ENCODE data around the gene ARHGAP9. TPM values are rescaled to one million over a fixed set of nuclear protein-coding genes. Genes with fewer than 3 reads are reported as not detected.
"Not testable (repeated sequence)": the region's sequence is repeated elsewhere in the genome, so short reads cannot be mapped to it uniquely, and the experiment has no call there.

Gene ARHGAP9
- total RNA-seq, 1 experiment from 2014 or later: 30.6 TPM

DNA sequence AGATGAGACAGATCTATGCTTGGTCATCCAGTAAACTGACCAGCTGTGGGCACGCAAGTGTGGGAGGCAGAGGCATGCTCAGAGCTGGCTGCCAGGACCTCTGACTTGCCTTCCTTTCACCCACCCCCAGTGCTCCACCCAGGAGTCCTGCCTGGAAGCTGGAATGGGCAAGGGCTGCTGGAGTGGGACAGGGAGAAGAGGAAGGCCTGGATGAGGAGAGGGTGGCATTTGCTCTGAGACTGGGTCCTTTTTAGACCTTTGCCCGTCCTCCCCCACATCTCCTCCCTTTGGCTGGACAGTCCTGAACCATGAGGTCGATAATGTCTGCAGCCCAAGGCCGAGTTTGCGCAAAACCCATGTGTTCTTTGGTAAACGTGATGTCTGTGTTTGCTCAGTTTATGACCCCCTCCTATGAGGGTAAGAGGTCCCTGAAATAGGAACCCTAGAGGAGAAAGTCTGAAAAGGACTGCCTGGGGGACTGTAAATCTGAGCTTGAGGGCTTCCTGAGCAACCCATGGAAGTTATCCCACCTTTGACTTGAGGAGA, 28.4 kb downstream of the ARHGAP9 start:
- Histone ChIP-seq H3K4me1 (replicated peaks) (peaks cover 29% of the 10 kb centered on the region), H3K4me3 (no peak overlapping the region), H3K27me3 (replicated peaks) (no peaks in the 10 kb centered on the region), H3K27ac (no peak overlapping the region), H3K36me3 (peaks cover 11% of the 10 kb centered on the region), H3K9me3 (replicated peaks) (no peaks in the 10 kb centered on the region; the same call in 1 of the 2 replicates)
- DNase-seq (ENCODE audit: low read depth in 1 of 2, low spot score in 2 of 2): no peak

DNA sequence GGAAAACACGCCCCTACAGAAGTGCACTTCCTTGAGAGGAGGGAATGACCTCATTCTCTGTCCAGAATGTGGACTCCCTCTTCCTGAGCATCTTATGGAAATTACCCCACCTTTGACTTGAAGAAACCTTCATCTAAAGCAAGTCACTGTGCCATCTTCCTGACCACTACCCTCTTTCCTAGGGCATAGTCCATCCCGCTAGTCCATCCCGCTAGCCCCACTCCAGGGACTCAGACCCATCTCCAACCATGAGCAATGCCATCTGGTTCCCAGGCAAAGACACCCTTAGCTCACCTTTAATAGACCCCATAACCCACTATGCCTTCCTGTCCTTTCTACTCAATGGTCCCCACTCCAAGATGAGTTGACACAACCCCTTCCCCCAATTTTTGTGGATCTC, 29.6 kb downstream of the ARHGAP9 start:
- Histone ChIP-seq H3K27ac (no peak overlapping the region), H3K4me3 (no peak overlapping the region), H3K36me3 (no peaks in the 10 kb centered on the region), H3K27me3 (replicated peaks) (no peaks in the 10 kb centered on the region), H3K9me3 (replicated peaks) (no peaks in the 10 kb centered on the region; the same call in 1 of the 2 replicates), H3K4me1 (replicated peaks) (peaks cover 25% of the 10 kb centered on the region)
- no peak for DNase-seq (ENCODE audit: low read depth in 1 of 2, low spot score in 2 of 2)

DNA sequence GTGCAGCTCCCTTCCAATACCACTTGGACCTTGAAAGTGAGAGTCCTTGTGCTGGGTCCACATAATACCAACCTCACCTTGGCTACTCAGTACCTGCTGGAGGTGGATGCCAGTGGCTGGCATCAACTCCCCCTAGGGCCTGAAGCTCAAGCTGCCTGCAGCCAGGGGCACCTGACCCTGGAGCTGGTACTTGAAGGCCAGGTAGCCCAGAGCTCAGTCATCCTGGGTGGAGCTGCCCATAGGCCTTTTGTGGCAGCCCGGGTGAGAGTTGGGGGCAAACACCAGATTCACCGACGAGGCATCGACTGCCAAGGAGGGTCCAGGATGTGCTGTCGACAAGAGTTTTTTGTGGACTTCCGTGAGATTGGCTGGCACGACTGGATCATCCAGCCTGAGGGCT, 30.3 kb downstream of the ARHGAP9 start:
- peaks cover 22% of the 10 kb centered on the region for H3K4me1 ChIP-seq (replicated peaks)
- DNase-seq (ENCODE audit: low read depth in 1 of 2, low spot score in 2 of 2): peak in 1 of 2 experiments; percentile 75
- H3K27ac ChIP-seq: no peak overlapping the region
- no peak overlapping the region for H3K4me3 ChIP-seq
- no peaks in the 10 kb centered on the region for H3K27me3 ChIP-seq (replicated peaks)
- H3K9me3 ChIP-seq (replicated peaks): no peaks in the 10 kb centered on the region; the same call in 1 of the 2 replicates
- no peaks in the 10 kb centered on the region for H3K36me3 ChIP-seq

GRCh38 chr12:57448669-57449068, 31.0 kb downstream of the ARHGAP9 start:
- Histone ChIP-seq H3K9me3 (replicated peaks) (no peaks in the 10 kb centered on the region; the same call in 1 of the 2 replicates), H3K27me3 (replicated peaks) (no peaks in the 10 kb centered on the region), H3K36me3 (no peaks in the 10 kb centered on the region), H3K27ac (no peak overlapping the region), H3K4me3 (no peak overlapping the region), H3K4me1 (replicated peaks) (peaks cover 22% of the 10 kb centered on the region)
- DNase-seq (ENCODE audit: low read depth in 1 of 2, low spot score in 2 of 2): peak in 1 of 2 experiments; percentile 73

DNA sequence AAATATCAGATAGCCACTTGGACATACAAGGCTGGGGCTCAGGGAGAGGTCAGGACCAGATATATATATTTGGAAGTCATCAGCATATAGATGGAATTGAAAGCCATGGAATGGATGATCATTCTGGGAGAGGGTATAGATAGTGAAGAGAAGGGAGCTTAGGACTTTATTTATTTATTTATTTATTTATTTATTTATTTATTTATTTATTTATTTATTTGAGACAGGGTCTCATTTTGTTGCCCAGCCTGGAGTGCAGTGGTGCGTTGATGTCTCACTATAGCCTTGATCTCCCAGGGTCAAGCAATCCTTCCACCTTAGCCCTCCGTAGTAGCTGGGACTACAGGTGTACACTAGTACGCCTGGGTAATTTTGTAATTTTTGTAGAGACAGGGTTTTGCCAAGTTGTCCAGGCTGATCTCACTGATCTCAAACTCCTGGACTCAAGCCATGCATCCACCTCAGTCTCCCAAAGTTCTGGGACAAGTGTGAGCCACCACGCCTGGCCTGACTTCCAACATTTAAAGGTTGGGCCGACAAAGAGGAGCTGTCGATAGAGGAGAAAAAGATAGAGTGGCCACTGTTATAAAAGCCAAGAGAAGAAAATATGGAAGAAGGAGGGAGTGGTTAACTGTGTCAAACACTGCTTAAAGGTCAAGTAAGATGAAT, 33.2 kb downstream of the ARHGAP9 start:
- Histone ChIP-seq H3K4me1 (replicated peaks) (peaks cover 4% of the 10 kb centered on the region), H3K9me3 (replicated peaks) (peaks cover 12% of the 10 kb centered on the region), H3K27ac (no peak overlapping the region), H3K27me3 (replicated peaks) (no peaks in the 10 kb centered on the region), H3K36me3 (no peaks in the 10 kb centered on the region), H3K4me3 (no peak overlapping the region)
- DNase-seq (ENCODE audit: low read depth in 1 of 2, low spot score in 2 of 2): peak; percentile 76 to 82

DNA sequence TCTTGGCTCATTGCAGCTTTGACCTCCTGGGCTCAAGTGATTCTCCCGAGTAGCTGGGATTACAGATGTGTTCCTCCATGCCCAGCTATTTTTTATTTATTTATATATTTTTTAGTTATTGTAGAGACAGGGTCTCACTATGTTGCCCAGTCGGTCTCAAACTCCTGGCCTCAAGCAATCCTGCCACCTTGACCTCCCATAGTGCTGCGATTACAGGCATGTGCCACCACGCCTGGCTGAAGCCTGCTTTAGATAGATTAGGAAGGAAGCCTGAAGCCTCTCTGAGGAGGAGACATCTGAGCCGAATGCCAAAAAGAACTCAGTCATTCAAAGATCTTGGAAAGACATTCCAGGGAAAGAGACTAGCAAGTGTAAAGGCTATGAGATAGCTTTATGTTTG, 34.9 kb downstream of the ARHGAP9 start:
- H3K4me3 ChIP-seq: no peak overlapping the region
- peak in 1 of 2 experiments; percentile 79 for DNase-seq (ENCODE audit: low read depth in 1 of 2, low spot score in 2 of 2)
- no peaks in the 10 kb centered on the region for H3K27me3 ChIP-seq (replicated peaks)
- peaks cover 20% of the 10 kb centered on the region for H3K9me3 ChIP-seq (replicated peaks)
- H3K4me1 ChIP-seq (replicated peaks): 0 out of 2 replicates have a peak, but pooled peaks cover under 1% of the 10 kb centered on the region
- no peaks in the 10 kb centered on the region for H3K36me3 ChIP-seq
- no peak overlapping the region for H3K27ac ChIP-seq

- not testable (repeated sequence) for H3K27ac ChIP-seq; H3K4me3 ChIP-seq; H3K27me3 ChIP-seq (replicated peaks); H3K4me1 ChIP-seq (replicated peaks); H3K36me3 ChIP-seq
- peak in 1 of 2 experiments; percentile 79 for DNase-seq (ENCODE audit: low read depth in 1 of 2, low spot score in 2 of 2)
- peaks cover 20% of the 10 kb centered on the region for H3K9me3 ChIP-seq (replicated peaks)
Measured at GRCh38 chr12:57444337-57444736, 35.3 kb downstream of the ARHGAP9 start.

DNA sequence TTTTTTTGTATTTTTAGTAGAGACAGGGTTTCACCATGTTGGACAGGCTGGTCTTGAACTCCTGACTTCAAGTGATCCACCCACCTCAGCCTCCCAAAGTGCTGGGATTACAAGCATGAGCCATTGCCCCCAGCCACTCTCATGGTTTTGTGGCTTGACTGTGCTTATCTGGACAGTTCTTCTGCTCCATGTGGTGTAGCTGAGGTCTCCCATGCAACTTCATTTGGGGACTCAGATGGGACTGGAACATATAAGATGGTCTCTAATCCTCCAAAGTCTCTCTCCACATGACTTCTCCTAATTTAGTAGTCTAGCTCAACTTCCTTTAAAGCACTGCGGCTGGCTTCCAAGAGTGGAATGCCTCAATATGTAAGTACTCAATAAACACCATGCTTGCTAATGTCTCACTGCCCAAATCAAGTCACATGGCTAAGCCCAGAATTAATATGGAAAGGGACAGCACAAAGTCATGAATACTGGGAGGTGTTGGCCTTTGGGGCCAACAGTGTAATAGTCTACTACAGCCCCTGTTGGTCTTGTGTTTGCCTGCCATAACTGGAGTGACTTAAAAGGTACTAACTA, 37.7 kb downstream of the ARHGAP9 start:
- Histone ChIP-seq H3K27me3 (replicated peaks) (no peaks in the 10 kb centered on the region), H3K9me3 (replicated peaks) (peaks cover 20% of the 10 kb centered on the region), H3K36me3 (no peaks in the 10 kb centered on the region), H3K4me1 (replicated peaks) (0 out of 2 replicates have a peak, but pooled peaks cover 3% of the 10 kb centered on the region), H3K4me3 (no peak overlapping the region), H3K27ac (no peak overlapping the region)
- DNase-seq (ENCODE audit: low read depth in 1 of 2, low spot score in 2 of 2): no peak

DNA sequence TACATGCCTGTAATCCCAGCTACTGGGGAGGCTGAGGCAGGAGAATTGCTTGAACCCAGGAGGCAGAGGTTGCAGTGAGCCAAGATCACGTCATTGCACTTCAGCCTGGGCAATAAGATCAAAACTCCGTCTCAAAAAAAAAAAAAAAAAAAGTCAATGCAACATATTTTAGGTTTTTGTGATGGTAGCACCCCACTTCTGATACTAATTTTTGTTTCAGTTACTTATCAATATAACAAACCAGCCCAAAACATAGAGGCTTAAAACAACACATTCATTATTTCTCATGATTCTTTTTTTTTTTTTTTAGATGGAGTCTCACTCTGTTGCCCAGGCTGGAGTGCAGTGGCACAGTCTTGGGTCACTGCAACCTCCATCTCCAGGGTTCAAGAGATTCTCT, 38.3 kb downstream of the ARHGAP9 start:
- H3K4me3 ChIP-seq; H3K27ac ChIP-seq; DNase-seq (ENCODE audit: low read depth in 1 of 2, low spot score in 2 of 2); H3K27me3 ChIP-seq (replicated peaks); H3K4me1 ChIP-seq (replicated peaks); H3K36me3 ChIP-seq: not testable (repeated sequence)
- peaks cover 20% of the 10 kb centered on the region for H3K9me3 ChIP-seq (replicated peaks)

DNA sequence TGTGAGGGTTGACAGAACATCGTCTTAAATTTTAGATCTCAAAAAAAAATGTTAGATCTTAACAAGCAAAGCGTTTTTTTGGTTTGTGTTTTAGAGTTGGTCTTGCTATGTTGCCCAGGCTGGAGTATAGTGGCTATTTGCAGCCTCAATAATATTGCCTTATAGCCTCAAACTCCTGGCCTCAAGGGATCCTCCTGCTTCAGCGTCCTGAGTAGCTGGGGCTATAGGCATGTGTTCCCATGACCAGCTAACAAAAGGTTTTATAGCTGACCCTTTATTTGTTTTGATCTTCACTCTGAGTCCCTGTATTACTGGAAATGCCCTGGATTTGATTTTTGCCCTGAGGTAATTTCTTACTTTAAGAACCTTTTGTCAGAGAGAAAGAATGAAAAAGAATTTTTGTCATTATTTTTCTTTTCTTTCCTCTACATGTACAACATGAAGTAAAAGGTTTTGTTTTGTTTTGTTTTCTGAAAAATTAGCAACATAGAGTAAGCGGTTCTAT, 39.9 kb downstream of the ARHGAP9 start:
- H3K27ac ChIP-seq: no peak overlapping the region
- H3K4me3 ChIP-seq: no peak overlapping the region
- no peaks in the 10 kb centered on the region for H3K27me3 ChIP-seq (replicated peaks)
- 0 out of 2 replicates have a peak, but pooled peaks cover 3% of the 10 kb centered on the region for H3K4me1 ChIP-seq (replicated peaks)
- DNase-seq (ENCODE audit: low read depth in 1 of 2, low spot score in 2 of 2): peak; percentile 81 to 84
- H3K9me3 ChIP-seq (replicated peaks): peaks cover 20% of the 10 kb centered on the region
- H3K36me3 ChIP-seq: no peaks in the 10 kb centered on the region

- Histone ChIP-seq H3K9me3 (replicated peaks) (peaks cover 20% of the 10 kb centered on the region), H3K27ac (no peak overlapping the region), H3K36me3 (no peaks in the 10 kb centered on the region), H3K4me3 (no peak overlapping the region), H3K4me1 (replicated peaks) (0 out of 2 replicates have a peak, but pooled peaks cover 3% of the 10 kb centered on the region), H3K27me3 (replicated peaks) (no peaks in the 10 kb centered on the region)
- DNase-seq (ENCODE audit: low read depth in 1 of 2, low spot score in 2 of 2): no peak
Measured at GRCh38 chr12:57438400-57438799, 41.3 kb downstream of the ARHGAP9 start.

- H3K36me3 ChIP-seq: no peaks in the 10 kb centered on the region; the same call in 1 of the 2 replicates
Measured at GRCh38 chr12:57435293-57435692, 44.4 kb downstream of the ARHGAP9 start.

DNA sequence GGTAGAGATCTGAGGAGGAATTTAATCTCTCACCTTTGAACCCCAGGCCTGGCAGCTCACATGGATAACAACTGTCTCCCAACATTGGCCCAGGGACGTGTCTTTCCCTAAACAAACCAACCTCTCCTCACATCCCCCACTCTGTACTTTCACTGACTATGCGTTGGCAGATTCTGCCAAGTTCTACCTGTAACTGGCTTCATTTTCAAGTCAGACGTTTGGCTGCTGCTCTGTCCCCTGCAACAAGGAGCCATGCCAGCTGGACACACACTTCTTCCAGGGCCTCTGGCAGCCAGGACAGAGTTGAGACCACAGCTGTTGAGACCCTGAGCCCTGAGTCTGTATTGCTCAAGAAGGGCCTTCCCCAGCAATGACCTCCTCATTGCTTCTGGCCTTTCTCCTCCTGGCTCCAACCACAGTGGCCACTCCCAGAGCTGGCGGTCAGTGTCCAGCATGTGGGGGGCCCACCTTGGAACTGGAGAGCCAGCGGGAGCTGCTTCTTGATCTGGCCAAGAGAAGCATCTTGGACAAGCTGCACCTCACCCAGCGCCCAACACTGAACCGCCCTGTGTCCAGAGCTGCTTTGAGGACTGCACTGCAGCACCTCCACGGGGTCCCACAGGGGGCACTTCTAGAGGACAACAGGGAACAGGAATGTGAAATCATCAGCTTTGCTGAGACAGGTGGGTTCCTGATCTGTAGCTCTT, 45.0 kb downstream of the ARHGAP9 start, which contains the start of gene INHBC:
INHBC (plus strand) TSS at position 268 of the 707 bp plus-strand sequence; CDS start at position 371, 103 bp downstream.
- no peak within 1 kb of the TSS for H3K4me3 ChIP-seq
- H3K9me3 ChIP-seq (replicated peaks): no peaks in the 10 kb centered on the region
- no peaks in the 10 kb centered on the region for H3K27me3 ChIP-seq (replicated peaks)
- H3K4me1 ChIP-seq (replicated peaks): peaks cover 14% of the 10 kb centered on the region
- no peak for DNase-seq (ENCODE audit: low read depth in 1 of 2, low spot score in 2 of 2)
- peaks cover 4% of the 10 kb centered on the region; the same call in 1 of the 2 replicates for H3K36me3 ChIP-seq
- H3K27ac ChIP-seq: no peak within 1 kb of the TSS

More at GRCh38 chr12:57435293-57435692, 44.4 kb downstream of the ARHGAP9 start:
- Histone ChIP-seq H3K4me3 (no peak overlapping the region), H3K27me3 (replicated peaks) (no peaks in the 10 kb centered on the region), H3K4me1 (replicated peaks) (peaks cover 11% of the 10 kb centered on the region), H3K9me3 (replicated peaks) (no peaks in the 10 kb centered on the region), H3K27ac (no peak overlapping the region)
- no peak for DNase-seq (ENCODE audit: low read depth in 1 of 2, low spot score in 2 of 2)
